GM12875 (cell line): ENCODE results near the gene NAA25.

Experiments used
- H3K4me3 ChIP-seq: one replicate; pipeline ENCODE4 v1.5.1; 2011; ENCODE audit warnings: low read depth, low read length, control low read depth
- TF ChIP-seq, protein P1 (sequence below): IDR thresholded peaks from 2 replicates; pipeline ENCODE4 v1.5.1; 2011; ENCODE audit warnings: low read depth, mild to moderate bottlenecking, control low read depth, inconsistent platforms, low read length, moderate library complexity, borderline replicate concordance; ENCODE audit not compliant: insufficient read depth

The NAA25 gene

DNA sequence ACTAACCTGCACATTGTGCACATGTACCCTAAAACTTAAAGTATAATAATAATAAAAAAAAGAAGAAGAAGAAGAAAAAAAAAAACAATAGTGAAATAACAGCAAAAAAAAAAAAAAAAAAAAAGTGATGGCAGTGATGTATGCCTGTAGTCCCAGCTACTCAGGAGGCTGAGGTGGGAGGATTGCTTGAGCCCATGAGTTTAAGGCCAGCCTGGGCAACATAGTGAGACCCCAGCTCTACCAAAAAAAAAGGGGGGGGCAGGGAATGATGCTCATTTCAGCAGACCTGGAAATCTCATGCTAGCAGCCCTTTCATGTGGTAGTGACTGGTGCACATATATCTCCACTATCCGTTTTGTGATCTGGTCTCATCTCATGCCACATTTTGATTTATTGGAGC, 37.5 kb upstream of the NAA25 start:
- TF ChIP-seq, protein P1, sequence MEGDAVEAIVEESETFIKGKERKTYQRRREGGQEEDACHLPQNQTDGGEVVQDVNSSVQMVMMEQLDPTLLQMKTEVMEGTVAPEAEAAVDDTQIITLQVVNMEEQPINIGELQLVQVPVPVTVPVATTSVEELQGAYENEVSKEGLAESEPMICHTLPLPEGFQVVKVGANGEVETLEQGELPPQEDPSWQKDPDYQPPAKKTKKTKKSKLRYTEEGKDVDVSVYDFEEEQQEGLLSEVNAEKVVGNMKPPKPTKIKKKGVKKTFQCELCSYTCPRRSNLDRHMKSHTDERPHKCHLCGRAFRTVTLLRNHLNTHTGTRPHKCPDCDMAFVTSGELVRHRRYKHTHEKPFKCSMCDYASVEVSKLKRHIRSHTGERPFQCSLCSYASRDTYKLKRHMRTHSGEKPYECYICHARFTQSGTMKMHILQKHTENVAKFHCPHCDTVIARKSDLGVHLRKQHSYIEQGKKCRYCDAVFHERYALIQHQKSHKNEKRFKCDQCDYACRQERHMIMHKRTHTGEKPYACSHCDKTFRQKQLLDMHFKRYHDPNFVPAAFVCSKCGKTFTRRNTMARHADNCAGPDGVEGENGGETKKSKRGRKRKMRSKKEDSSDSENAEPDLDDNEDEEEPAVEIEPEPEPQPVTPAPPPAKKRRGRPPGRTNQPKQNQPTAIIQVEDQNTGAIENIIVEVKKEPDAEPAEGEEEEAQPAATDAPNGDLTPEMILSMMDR = no peak
- H3K4me3 ChIP-seq = no peak overlapping the region

DNA sequence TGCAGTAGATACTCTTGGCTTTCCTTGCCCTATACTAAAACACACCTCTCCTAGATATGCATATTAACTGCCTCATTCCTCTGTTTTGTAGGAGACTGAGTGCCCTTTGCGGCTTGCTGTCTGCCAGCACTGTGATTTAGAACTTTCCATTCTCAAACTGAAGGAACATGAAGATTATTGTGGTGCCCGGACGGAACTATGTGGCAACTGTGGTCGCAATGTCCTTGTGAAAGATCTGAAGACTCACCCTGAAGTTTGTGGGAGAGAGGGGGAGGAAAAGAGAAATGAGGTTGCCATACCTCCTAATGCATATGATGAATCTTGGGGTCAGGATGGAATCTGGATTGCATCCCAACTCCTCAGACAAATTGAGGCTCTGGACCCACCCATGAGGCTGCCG, 32.1 kb upstream of the NAA25 start:
- H3K4me3 ChIP-seq = no peak overlapping the region
- TF ChIP-seq, protein P1 = no peak

DNA sequence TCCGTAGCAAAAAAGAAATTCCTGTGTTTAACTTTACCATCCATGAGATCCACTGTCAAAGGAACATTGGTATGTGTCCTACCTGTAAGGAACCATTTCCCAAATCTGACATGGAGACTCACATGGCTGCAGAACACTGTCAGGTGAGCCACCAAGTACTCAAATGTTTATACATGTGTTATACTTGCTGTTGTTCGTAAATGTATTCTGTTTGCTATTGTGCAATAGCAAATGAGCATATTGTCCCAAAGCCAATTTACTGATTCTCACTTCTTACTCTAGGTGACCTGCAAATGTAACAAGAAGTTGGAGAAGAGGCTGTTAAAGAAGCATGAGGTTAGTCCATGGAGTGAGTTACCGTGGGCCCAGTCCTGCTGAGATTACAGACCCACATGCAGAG, 26.1 kb upstream of the NAA25 start:
- TF ChIP-seq, protein P1 = no peak
- no peak overlapping the region for H3K4me3 ChIP-seq

DNA sequence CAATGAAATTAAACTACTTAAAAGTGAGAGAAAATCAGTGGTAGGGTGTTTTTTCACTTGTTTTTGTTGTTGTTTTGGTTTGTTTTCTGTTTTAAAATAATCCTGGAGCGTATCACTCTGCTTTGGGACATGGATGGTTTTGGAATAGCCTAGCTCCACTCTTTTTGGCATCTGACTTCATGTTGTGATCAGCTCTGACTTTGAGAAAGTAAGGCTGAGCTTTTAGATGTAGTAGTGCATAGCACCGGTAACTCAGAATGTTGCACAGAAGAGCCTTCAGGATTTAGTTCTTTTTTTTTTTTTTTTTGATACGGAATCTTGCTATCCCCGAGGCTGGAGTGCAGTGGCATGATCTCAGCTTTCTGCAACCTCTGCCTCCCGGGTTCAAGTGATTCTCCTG, 24.8 kb upstream of the NAA25 start:
- TF ChIP-seq, protein P1 = no peak
- H3K4me3 ChIP-seq = no peak overlapping the region

DNA sequence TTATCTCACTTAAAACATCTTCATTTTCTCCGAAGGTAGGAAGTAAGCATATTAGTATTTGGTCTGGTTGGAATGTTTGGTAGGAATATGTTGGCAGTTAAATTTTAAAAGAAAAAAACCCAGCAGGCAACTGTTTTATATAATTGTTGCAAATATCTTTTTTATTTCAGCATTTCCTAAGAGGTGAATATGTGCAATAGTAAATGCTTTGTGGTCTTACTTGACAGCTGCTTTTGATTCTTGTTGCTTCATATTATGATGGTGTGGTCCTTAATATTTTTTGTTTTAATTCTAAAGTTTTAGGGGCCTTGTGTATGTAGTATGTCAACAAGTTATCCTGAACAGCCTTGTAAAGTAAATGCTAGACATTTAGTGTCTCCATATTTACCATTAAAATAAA, 23.1 kb upstream of the NAA25 start:
- H3K4me3 ChIP-seq = no peak overlapping the region
- TF ChIP-seq, protein P1 = no peak

DNA sequence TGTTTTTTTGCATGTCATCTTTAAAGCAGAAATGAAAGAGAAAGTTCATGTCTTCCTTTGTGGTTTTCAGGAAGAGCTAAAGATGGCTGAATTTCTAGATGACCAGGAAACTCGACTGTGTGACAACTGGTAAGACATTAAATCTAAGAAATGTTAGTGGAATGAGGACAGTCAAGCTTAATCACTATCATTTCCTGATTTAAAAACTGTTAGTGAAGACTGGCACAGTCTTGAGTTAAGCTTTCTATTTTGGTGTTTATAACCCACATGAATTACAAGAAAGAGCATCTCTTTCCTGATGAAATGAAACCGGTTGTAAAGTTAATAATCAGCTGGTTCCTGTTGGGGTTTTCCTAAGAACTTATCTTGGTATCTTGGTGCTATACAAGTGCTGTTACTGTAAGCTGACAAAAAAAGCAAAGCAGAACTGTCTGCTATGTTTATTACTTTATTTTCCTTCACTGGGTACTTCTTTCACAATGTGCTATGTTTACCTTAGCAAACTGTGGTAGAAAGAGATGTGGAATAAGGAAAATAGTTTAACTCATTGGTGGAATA, 21.9 kb upstream of the NAA25 start:
- no peak overlapping the region for H3K4me3 ChIP-seq
- TF ChIP-seq, protein P1 = no peak

DNA sequence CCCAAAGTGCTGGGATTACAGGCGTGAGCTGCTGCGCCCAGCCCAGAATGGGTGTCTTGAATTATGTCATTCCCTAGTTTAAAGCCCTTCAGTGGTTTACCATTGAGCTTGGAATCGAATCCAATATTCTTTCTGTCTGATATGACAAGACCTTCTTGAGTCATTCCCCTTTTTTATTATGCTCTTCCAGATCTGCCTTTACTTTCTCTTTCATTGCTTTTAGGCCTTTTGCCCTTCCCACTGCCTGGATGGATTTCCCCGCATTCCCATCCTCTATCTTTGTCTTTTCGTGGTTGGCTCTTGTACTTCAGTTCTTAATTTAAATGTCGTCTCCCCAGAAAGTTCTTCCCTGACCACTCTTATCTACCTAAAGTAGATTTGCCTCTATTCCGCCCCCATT, 18.3 kb upstream of the NAA25 start:
- TF ChIP-seq, protein P1 = no peak
- no peak overlapping the region for H3K4me3 ChIP-seq
